Stimulated activated naive B cell treated with anti-CD40 and anti-IgM and Interleukin-4, amounts not matched to agents 10 μg/mL and 1 μg/mL and 100 μg/mL, for 72 hours (primary cell): ENCODE measurements around the gene TRIM62.

Experiments
- ATAC-seq, 2 donors: fragments of 150-1000 bp; cut with Tn5 transposase; replicated peaks; 2 replicates each; pipeline ENCODE4 v1.10.0; 2021; ENCODE audit warnings: moderate library complexity in 1 of 2
- DNase-seq: peaks from one replicate; pipeline ENCODE4 v3.0.0; 2021
- H3K27ac Mint-ChIP-seq: one replicate; pipeline ENCODE4 v1.8.0; 2022; ENCODE audit warnings: mild to moderate bottlenecking, mixed read lengths
- H3K27me3 Mint-ChIP-seq, 2 donors: one replicate each; pipeline ENCODE4 v1.8.0; 2022; ENCODE audit warnings: mixed read lengths in 2 of 2
- H3K36me3 Mint-ChIP-seq, 2 donors: one replicate each; pipeline ENCODE4 v1.8.0; 2022; ENCODE audit warnings: mixed read lengths in 2 of 2, mild to moderate bottlenecking in 1 of 2
- H3K4me1 Mint-ChIP-seq, 2 donors: one replicate each; pipeline ENCODE4 v1.8.0; 2022; ENCODE audit warnings: mixed read lengths in 2 of 2, mild to moderate bottlenecking in 1 of 2
- H3K4me3 Mint-ChIP-seq, 2 donors: one replicate each; pipeline ENCODE4 v1.8.0; 2022; ENCODE audit warnings: mild to moderate bottlenecking in 2 of 2, mixed read lengths in 2 of 2, moderate library complexity in 1 of 2
- H3K9me3 Mint-ChIP-seq, 2 donors: one replicate each; pipeline ENCODE4 v1.8.0; 2022; ENCODE audit warnings: mixed read lengths in 2 of 2, mild to moderate bottlenecking in 1 of 2

Gene TRIM62

DNA sequence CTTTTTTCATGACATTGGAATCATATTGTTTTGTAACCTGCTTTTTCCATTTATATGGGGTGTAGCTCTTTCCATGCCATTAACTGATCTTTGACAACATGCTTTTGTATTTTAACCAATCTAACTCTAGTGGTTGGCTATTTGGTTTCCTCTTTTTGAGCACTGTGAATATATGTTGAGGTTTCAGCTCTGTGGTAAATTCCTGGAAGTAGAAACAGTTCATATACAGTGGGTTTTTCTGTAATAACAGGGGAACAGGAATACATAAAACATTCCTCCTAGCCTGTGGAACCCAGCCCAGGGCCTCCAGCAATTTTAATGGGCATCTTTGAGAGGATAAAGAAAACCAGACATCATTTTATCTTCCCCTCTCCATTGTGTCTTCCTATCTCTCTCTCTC, 83.5 kb downstream of the TRIM62 start:
- ATAC-seq (no peak), DNase-seq (no peak)
- H3K9me3 Mint-ChIP-seq: peaks cover 0 to 3% of the 10 kb centered on the region in 2 donors
- H3K27me3 Mint-ChIP-seq: peaks cover 4 to 15% of the 10 kb centered on the region in 2 donors
- no peak overlapping the region for H3K27ac Mint-ChIP-seq
- H3K4me3 Mint-ChIP-seq: no peak overlapping the region
- no peaks in the 10 kb centered on the region for H3K36me3 Mint-ChIP-seq
- H3K4me1 Mint-ChIP-seq: peaks cover 9 to 16% of the 10 kb centered on the region in 2 donors

DNA sequence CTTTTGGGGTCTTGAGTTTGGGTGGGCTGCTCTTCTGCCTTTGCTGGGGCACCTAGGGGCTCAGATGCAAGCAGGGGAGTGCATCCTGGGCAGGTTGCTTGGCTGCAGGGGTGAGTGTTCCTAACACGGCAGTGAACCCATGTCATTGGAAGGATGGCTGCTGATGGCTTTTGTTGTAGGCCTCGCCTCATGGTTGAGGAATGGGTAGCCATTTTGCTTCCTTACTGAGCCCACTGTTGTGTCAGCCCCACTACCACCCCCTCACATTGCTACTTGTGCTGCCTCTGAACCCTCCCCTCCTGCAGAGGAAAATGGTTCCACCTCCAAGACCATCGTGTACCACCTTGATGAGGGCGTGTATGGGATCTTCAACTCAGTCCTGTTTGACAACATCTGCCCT, 84.1 kb downstream of the TRIM62 start:
- DNase-seq: no peak
- Mint-ChIP-seq H3K9me3 (peaks cover 0 to 3% of the 10 kb centered on the region in 2 donors), H3K36me3 (no peaks in the 10 kb centered on the region), H3K4me1 (peaks cover 9 to 16% of the 10 kb centered on the region in 2 donors), H3K4me3 (no peak overlapping the region), H3K27me3 (peaks cover 4 to 15% of the 10 kb centered on the region in 2 donors), H3K27ac (no peak overlapping the region)
- no peak for ATAC-seq

DNA sequence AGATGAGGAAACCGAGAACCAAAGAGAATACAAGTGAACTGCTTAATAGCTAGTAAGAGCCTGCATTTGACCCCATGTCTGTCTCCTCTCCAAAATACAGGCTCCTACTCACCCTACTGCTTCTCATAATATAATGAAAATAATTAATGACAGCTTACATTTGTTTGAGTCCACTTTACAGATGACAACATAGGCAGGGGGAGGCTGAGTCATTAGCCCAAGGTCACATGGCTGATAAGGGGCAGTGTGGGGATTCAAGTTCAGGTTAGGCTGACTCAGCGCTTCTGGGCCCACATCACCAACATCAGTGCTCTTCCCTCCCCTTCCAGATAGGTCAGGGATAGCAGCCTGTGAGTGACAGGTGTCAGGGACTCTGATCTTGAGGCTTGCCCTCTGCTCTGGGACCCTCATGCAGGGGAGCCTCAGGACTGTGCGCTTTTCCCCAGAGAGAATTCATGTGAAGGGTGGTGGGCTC, 84.7 kb downstream of the TRIM62 start:
- no peak overlapping the region for H3K4me3 Mint-ChIP-seq
- peaks cover 0 to 15% of the 10 kb centered on the region in 2 donors for H3K27me3 Mint-ChIP-seq
- ATAC-seq: no peak
- H3K9me3 Mint-ChIP-seq: peaks cover 0 to 3% of the 10 kb centered on the region in 2 donors
- H3K36me3 Mint-ChIP-seq: no peaks in the 10 kb centered on the region
- H3K4me1 Mint-ChIP-seq: peaks cover 9 to 16% of the 10 kb centered on the region in 2 donors
- DNase-seq: no peak
- H3K27ac Mint-ChIP-seq: no peak overlapping the region

DNA sequence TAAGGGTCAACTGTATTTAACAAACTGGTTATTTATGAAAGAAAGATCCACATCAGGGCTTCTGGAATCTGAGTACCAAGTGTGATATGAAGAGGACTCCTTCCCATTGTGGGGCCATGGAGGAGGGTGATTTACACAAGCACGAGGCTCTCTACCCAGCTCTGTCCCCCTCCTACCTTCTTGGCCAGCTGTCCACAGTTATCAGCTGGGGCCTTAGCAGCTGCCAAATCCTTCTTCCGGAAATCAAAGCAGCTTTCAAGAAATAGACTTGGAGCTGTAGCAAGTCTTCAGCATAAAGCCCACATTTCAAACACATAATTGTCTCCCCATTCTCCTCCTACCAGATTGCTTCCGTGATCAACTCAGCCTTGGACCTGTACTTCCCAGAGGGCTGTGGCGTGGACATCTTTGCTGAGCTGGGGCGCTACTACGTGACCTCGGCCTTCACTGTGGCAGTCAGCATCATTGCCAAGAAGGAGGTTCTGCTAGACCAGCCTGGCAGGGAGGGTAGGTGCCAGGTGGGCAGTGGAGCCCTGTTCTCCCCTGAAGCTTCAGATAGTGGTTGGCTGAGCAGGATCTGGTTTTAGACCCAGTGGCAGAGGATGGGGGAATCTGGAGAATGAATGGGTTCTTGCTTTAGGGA, 85.4 kb downstream of the TRIM62 start:
- Mint-ChIP-seq H3K4me1 (peaks cover 9 to 16% of the 10 kb centered on the region in 2 donors), H3K27me3 (peaks cover 0 to 15% of the 10 kb centered on the region in 2 donors), H3K27ac (no peak overlapping the region), H3K9me3 (peaks cover 0 to 3% of the 10 kb centered on the region in 2 donors), H3K36me3 (no peaks in the 10 kb centered on the region), H3K4me3 (no peak overlapping the region)
- ATAC-seq (no peak), DNase-seq (no peak)
